GM19467 (cell line): ENCODE data around the gene DOCK2.

ENCODE experiments used
- ATAC-seq: cut with Tn5 transposase; IDR thresholded peaks from one replicate; pipeline ENCODE4 v1.9.1; 2021; ENCODE audit warnings: mild to moderate bottlenecking, moderate library complexity; ENCODE audit not compliant: unreplicated experiment

The DOCK2 gene

GRCh38 chr5:169889572-169889971 lies 252.5 kb downstream of the DOCK2 start:
- no peak for ATAC-seq

- ATAC-seq = no peak
These were observed 255.9 kb downstream of the DOCK2 start for GRCh38 chr5:169893010-169893409.

GRCh38 chr5:169893571-169893970 lies 256.5 kb downstream of the DOCK2 start:
- no peak for ATAC-seq

- ATAC-seq = no peak
These were observed 258.9 kb downstream of the DOCK2 start for GRCh38 chr5:169895926-169896325.

- ATAC-seq = no peak
These were observed 260.4 kb downstream of the DOCK2 start for GRCh38 chr5:169897481-169897880.

- ATAC-seq = no peak
These were observed 264.8 kb downstream of the DOCK2 start for GRCh38 chr5:169901896-169902295.

- no peak for ATAC-seq
These were observed 267.0 kb downstream of the DOCK2 start for GRCh38 chr5:169904059-169904458.

- no peak for ATAC-seq
These were observed 267.4 kb downstream of the DOCK2 start for GRCh38 chr5:169904508-169904907.

GRCh38 chr5:169905017-169905416 lies 267.9 kb downstream of the DOCK2 start:
- ATAC-seq = no peak

GRCh38 chr5:169906745-169907649 lies 269.9 kb downstream of the DOCK2 start:
- no peak for ATAC-seq

GRCh38 chr5:169908864-169909263 lies 271.8 kb downstream of the DOCK2 start:
- no peak for ATAC-seq

- ATAC-seq = no peak
These were observed 272.9 kb downstream of the DOCK2 start for GRCh38 chr5:169909945-169910344.

GRCh38 chr5:169910393-169910792 lies 273.3 kb downstream of the DOCK2 start:
- no peak for ATAC-seq

- ATAC-seq = no peak
These were observed 274.6 kb downstream of the DOCK2 start for GRCh38 chr5:169911448-169912212.

- ATAC-seq = no peak
These were observed 276.4 kb downstream of the DOCK2 start for GRCh38 chr5:169913479-169913878.

GRCh38 chr5:169914766-169915165 lies 277.7 kb downstream of the DOCK2 start:
- ATAC-seq = no peak

GRCh38 chr5:169917500-169917899 lies 280.4 kb downstream of the DOCK2 start:
- ATAC-seq = no peak

GRCh38 chr5:169918228-169918627 lies 281.2 kb downstream of the DOCK2 start:
- no peak for ATAC-seq

GRCh38 chr5:169920474-169920873 lies 283.4 kb downstream of the DOCK2 start:
- ATAC-seq = no peak

- no peak for ATAC-seq
These were observed 284.3 kb downstream of the DOCK2 start for GRCh38 chr5:169921384-169921783.

GRCh38 chr5:169921949-169922348 lies 284.9 kb downstream of the DOCK2 start:
- ATAC-seq = no peak

GRCh38 chr5:169922474-169922873 lies 285.4 kb downstream of the DOCK2 start:
- ATAC-seq = no peak
